ENCODE measurements around the gene TBX15.

GRCh38 chr1:118926261-118926660 lies 61.9 kb downstream of the TBX15 start:
- TF ChIP-seq CTCF (conservative IDR thresholded peaks at IDR 0.05; ENCODE audit: low read depth, low read length) (no peak), EZH2 (IDR thresholded peaks at IDR 0.05; ENCODE audit: borderline replicate concordance, low read depth, low read length, poor library complexity, severe bottlenecking) (no peak)

Measured in A673 (cell line).